ENCODE measurements around the gene NPBWR2. TPM values are rescaled to one million over a fixed set of nuclear protein-coding genes. Genes with fewer than 3 reads are reported as not detected.

NPBWR2 gene
- total and polyA plus RNA-seq, 2 donors (not counting 1 experiment from before 2014, with no cell fraction given) = not detected

DNA sequence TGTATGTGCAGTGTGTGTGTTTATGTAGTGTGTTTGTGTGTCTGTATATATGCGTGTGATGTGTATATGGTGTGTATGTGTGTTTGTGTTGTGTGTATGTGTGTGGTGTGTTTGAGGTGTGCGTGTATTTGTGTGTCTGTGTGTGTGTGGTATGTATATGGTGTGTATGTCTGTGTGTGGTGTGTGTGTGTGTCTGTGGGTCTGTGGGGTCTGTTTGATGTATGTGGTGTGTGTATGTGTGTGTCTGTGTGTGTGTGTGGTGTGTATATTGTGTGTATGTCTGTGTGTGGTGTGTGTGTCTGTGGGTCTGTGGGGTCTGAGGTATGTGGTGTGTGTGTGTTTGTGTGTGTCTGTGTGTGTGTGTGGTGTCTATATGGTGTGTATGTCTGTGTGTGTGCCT lies 46.0 kb upstream of the NPBWR2 start:
- H3K4me1 ChIP-seq (ENCODE audit: control insufficient read depth, extremely low read depth, insufficient read depth, low read length) = no peaks in the 10 kb centered on the region
- H3K9ac ChIP-seq (ENCODE audit: insufficient read depth, low read length) = no peak overlapping the region
- H3K36me3 ChIP-seq (ENCODE audit: control insufficient read depth, insufficient read depth, low read length) = no peaks in the 10 kb centered on the region
- H3K4me2 ChIP-seq (ENCODE audit: extremely low read depth, insufficient read depth, low read length) = no peak overlapping the region
- H3K27ac ChIP-seq (ENCODE audit: insufficient read depth, low read length) = no peak overlapping the region
- no peak overlapping the region for H2AFZ ChIP-seq (ENCODE audit: low read length)
- no peaks in the 10 kb centered on the region for H3K9me3 ChIP-seq (ENCODE audit: control insufficient read depth, insufficient read depth, low read depth, low read length)
- no peaks in the 10 kb centered on the region for H3K79me2 ChIP-seq (ENCODE audit: control insufficient read depth, insufficient read depth, low read length)
- no peak for DNase-seq (ENCODE audit: low read depth in 2 of 2)
- H3K27me3 ChIP-seq (ENCODE audit: control insufficient read depth, insufficient read depth, low read length) = no peaks in the 10 kb centered on the region
- H4K20me1 ChIP-seq (ENCODE audit: control insufficient read depth, extremely low read depth, insufficient read depth, low read length) = no peaks in the 10 kb centered on the region
- H3K4me3 ChIP-seq (replicated peaks in 1 of 4; ENCODE audit: control extremely low read depth in 1 of 4, insufficient read depth in 1 of 4, low read depth in 3 of 4, low read length in 4 of 4) = no peak overlapping the region
- no peak for TF ChIP-seq EZH2 (IDR thresholded peaks at IDR 0.05; ENCODE audit: low read length, missing control alignments)
- TF ChIP-seq, protein P1, sequence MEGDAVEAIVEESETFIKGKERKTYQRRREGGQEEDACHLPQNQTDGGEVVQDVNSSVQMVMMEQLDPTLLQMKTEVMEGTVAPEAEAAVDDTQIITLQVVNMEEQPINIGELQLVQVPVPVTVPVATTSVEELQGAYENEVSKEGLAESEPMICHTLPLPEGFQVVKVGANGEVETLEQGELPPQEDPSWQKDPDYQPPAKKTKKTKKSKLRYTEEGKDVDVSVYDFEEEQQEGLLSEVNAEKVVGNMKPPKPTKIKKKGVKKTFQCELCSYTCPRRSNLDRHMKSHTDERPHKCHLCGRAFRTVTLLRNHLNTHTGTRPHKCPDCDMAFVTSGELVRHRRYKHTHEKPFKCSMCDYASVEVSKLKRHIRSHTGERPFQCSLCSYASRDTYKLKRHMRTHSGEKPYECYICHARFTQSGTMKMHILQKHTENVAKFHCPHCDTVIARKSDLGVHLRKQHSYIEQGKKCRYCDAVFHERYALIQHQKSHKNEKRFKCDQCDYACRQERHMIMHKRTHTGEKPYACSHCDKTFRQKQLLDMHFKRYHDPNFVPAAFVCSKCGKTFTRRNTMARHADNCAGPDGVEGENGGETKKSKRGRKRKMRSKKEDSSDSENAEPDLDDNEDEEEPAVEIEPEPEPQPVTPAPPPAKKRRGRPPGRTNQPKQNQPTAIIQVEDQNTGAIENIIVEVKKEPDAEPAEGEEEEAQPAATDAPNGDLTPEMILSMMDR (conservative IDR thresholded peaks at IDR 0.05 in 1 of 2, IDR thresholded peaks at IDR 0.05 in 1 of 2; ENCODE audit: low read depth in 1 of 2, low read length in 2 of 2) = no peak

DNA sequence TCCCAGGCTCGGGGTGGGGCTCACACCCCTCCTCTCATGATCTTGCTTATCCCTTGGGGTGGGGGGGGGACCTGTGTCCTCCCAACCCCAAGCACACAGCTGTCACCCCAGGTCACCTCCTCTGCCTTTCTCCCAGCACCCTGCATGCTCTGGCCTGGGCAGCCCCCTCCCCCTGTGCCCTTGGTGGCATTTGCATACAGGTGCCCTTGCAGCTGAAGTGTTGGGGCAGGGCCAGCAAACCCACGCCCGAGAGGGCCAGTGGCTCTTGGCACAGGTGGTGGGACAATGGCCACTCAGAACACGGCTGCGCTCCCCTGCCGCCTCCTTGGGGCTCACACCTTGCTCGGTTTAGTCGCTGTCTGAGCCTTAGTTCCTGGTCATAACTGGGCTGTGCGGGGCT lies 45.5 kb upstream of the NPBWR2 start:
- H3K4me3 ChIP-seq (replicated peaks in 1 of 4; ENCODE audit: control extremely low read depth in 1 of 4, insufficient read depth in 1 of 4, low read depth in 3 of 4, low read length in 4 of 4) = no peak overlapping the region
- no peaks in the 10 kb centered on the region for H3K4me1 ChIP-seq (ENCODE audit: control insufficient read depth, extremely low read depth, insufficient read depth, low read length)
- no peak overlapping the region for H3K9ac ChIP-seq (ENCODE audit: insufficient read depth, low read length)
- H3K36me3 ChIP-seq (ENCODE audit: control insufficient read depth, insufficient read depth, low read length) = no peaks in the 10 kb centered on the region
- no peaks in the 10 kb centered on the region for H4K20me1 ChIP-seq (ENCODE audit: control insufficient read depth, extremely low read depth, insufficient read depth, low read length)
- no peak overlapping the region for H3K4me2 ChIP-seq (ENCODE audit: extremely low read depth, insufficient read depth, low read length)
- H3K27me3 ChIP-seq (ENCODE audit: control insufficient read depth, insufficient read depth, low read length) = no peaks in the 10 kb centered on the region
- no peaks in the 10 kb centered on the region for H3K79me2 ChIP-seq (ENCODE audit: control insufficient read depth, insufficient read depth, low read length)
- no peak for DNase-seq (ENCODE audit: low read depth in 2 of 2)
- TF ChIP-seq, protein P1 (conservative IDR thresholded peaks at IDR 0.05 in 1 of 2, IDR thresholded peaks at IDR 0.05 in 1 of 2; ENCODE audit: low read depth in 1 of 2, low read length in 2 of 2) = no peak
- no peaks in the 10 kb centered on the region for H3K9me3 ChIP-seq (ENCODE audit: control insufficient read depth, insufficient read depth, low read depth, low read length)
- no peak overlapping the region for H2AFZ ChIP-seq (ENCODE audit: low read length)
- no peak overlapping the region for H3K27ac ChIP-seq (ENCODE audit: insufficient read depth, low read length)

DNA sequence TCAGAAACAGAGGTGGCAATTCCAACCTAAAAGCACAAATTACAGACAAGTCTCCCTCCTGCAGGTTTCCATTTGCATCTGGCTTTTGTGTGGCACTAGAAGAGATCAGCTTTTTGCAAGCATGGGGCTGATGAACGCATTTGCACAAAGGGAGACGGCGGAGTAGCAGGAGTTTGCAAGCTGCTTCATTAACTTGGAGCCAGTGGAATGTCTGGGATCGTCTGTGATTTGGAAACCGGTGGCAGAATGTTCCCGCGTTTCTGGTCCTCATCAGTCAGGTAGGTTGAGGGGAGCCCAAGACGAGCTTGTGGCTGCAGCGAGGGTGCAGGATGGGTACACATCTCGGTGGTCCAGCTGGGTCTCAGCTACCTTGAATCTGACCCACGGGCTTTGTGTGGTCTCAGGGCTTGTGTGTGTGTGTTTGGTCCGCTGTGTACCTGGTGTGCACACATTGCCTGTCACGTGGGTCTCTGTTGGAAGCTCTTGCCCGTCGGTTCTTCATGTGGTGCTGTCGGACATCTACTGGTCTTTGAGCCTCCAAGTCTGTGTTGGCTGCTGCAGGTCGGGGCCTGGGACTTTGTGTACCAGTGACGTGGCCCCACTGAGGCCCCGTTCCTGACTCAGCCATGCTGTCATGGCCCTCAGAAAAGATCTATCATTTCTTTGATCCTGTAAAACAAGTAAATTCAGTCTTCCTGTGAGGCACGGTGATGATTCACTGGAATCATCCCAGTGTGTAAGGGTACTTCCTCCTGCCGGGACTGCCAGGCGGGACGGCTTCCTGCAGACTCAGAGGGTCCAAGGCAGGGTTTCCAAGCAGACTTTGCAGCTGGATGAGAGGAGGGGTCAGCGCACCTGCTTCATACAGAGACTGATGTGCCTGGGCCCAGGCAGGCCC lies 44.5 kb upstream of the NPBWR2 start:
- H3K9me3 ChIP-seq (ENCODE audit: control insufficient read depth, insufficient read depth, low read depth, low read length) = no peaks in the 10 kb centered on the region
- TF ChIP-seq, protein P1 (conservative IDR thresholded peaks at IDR 0.05 in 1 of 2, IDR thresholded peaks at IDR 0.05 in 1 of 2; ENCODE audit: low read depth in 1 of 2, low read length in 2 of 2) = no peak
- no peak for TF ChIP-seq EZH2 (IDR thresholded peaks at IDR 0.05; ENCODE audit: low read length, missing control alignments)
- H4K20me1 ChIP-seq (ENCODE audit: control insufficient read depth, extremely low read depth, insufficient read depth, low read length) = no peaks in the 10 kb centered on the region
- H3K4me3 ChIP-seq (replicated peaks in 1 of 4; ENCODE audit: control extremely low read depth in 1 of 4, insufficient read depth in 1 of 4, low read depth in 3 of 4, low read length in 4 of 4) = no peak overlapping the region
- H3K27me3 ChIP-seq (ENCODE audit: control insufficient read depth, insufficient read depth, low read length) = no peaks in the 10 kb centered on the region
- H3K27ac ChIP-seq (ENCODE audit: insufficient read depth, low read length) = no peak overlapping the region
- H3K79me2 ChIP-seq (ENCODE audit: control insufficient read depth, insufficient read depth, low read length) = no peaks in the 10 kb centered on the region
- no peak overlapping the region for H2AFZ ChIP-seq (ENCODE audit: low read length)
- DNase-seq (ENCODE audit: low read depth in 2 of 2) = peak in 1 of 2 donors; percentile 33
- H3K36me3 ChIP-seq (ENCODE audit: control insufficient read depth, insufficient read depth, low read length) = no peaks in the 10 kb centered on the region
- H3K4me1 ChIP-seq (ENCODE audit: control insufficient read depth, extremely low read depth, insufficient read depth, low read length) = no peaks in the 10 kb centered on the region
- no peak overlapping the region for H3K9ac ChIP-seq (ENCODE audit: insufficient read depth, low read length)
- H3K4me2 ChIP-seq (ENCODE audit: extremely low read depth, insufficient read depth, low read length) = no peak overlapping the region
